ENCODE measurements around the gene ANKRD6. TPM values are rescaled to one million over a fixed set of nuclear protein-coding genes. Genes with fewer than 3 reads are reported as not detected.

The ANKRD6 gene
- polyA plus RNA-seq, 1 experiment = 1.1 TPM

DNA sequence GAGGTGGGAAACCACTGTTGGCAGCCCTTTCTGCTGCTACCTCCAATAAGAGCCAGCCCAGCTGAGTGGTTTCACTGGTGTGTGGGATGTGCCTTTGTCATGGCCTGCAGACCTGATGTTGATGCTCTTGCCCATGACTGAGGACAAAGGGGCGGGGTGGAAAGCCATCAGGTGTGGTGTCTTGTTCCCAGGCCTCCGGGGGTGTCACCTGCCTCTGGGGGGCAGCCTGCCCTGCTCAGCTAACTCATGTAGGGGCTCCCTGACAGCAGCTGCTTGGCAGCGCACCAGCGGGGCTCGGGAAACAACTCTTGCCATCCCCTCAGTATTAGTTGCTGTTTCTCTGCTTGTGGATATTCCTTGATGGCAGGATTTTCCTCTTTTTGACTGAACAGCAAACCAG is 114.3 kb downstream of the ANKRD6 start:
- H3K36me3 ChIP-seq (ENCODE audit: control insufficient read depth, insufficient read depth, low read length) = no peaks in the 10 kb centered on the region
- no peak overlapping the region for H3K4me3 ChIP-seq (ENCODE audit: low read depth, low read length)
- POLR2A ChIA-PET = no interaction called here
- DNase-seq (ENCODE audit: low read depth) = no peak
- no peak for TF ChIP-seq CTCF (IDR thresholded peaks at IDR 0.05; ENCODE audit: insufficient read depth, low read depth, low read length)
- H3K27me3 ChIP-seq (ENCODE audit: control insufficient read depth, insufficient read depth, low read length) = no peaks in the 10 kb centered on the region
- CTCF ChIA-PET = no interaction called here

DNA sequence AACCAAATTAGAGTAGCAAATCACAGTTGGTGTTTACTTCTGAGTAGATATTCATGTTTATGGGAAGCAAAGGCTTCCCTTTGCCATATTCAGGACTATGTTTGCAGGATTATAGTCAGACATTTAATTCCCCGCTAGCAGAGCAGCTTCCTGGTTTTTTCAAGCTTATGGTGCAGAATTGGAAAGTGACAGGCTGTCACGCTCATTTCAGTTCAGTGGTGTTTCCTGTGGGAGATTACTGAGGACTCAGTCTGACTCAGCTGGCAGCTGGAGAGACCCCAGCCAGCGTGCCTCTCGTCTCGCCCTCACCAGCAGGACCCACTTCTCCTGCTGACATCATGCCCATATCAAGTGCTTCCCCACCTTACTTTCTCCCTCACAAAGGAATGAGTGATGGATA is 120.5 kb downstream of the ANKRD6 start:
- no peak for DNase-seq (ENCODE audit: low read depth)
- H3K27me3 ChIP-seq (ENCODE audit: control insufficient read depth, insufficient read depth, low read length) = no peaks in the 10 kb centered on the region
- no peak for TF ChIP-seq CTCF (IDR thresholded peaks at IDR 0.05; ENCODE audit: insufficient read depth, low read depth, low read length)
- H3K4me3 ChIP-seq (ENCODE audit: low read depth, low read length) = no peak overlapping the region
- H3K36me3 ChIP-seq (ENCODE audit: control insufficient read depth, insufficient read depth, low read length) = no peaks in the 10 kb centered on the region
- CTCF ChIA-PET = no interaction called here
- POLR2A ChIA-PET = no interaction called here

GRCh38 chr6:89554106-89554505 is 121.2 kb downstream of the ANKRD6 start:
- POLR2A ChIA-PET = no interaction called here
- H3K36me3 ChIP-seq (ENCODE audit: control insufficient read depth, insufficient read depth, low read length) = no peaks in the 10 kb centered on the region
- CTCF ChIA-PET = no interaction called here
- no peaks in the 10 kb centered on the region for H3K27me3 ChIP-seq (ENCODE audit: control insufficient read depth, insufficient read depth, low read length)
- DNase-seq (ENCODE audit: low read depth) = no peak
- TF ChIP-seq CTCF (IDR thresholded peaks at IDR 0.05; ENCODE audit: insufficient read depth, low read depth, low read length) = no peak
- no peak overlapping the region for H3K4me3 ChIP-seq (ENCODE audit: low read depth, low read length)

- TF ChIP-seq CTCF (IDR thresholded peaks at IDR 0.05; ENCODE audit: insufficient read depth, low read depth, low read length) = no peak
- no peak for DNase-seq (ENCODE audit: low read depth)
- Histone ChIP-seq H3K36me3 (ENCODE audit: control insufficient read depth, insufficient read depth, low read length) (no peaks in the 10 kb centered on the region), H3K4me3 (ENCODE audit: low read depth, low read length) (no peak overlapping the region), H3K27me3 (ENCODE audit: control insufficient read depth, insufficient read depth, low read length) (no peaks in the 10 kb centered on the region)
- CTCF ChIA-PET = interaction anchor here (0.6 kb wide), 1 partner anchor 56 kb away, joined by 3 read pairs; no protein-coding TSS in a partner anchor
- POLR2A ChIA-PET = no interaction called here
These were observed 122.1 kb downstream of the ANKRD6 start for GRCh38 chr6:89555031-89555430.

GRCh38 chr6:89555806-89556205 is 122.9 kb downstream of the ANKRD6 start:
- no peak for DNase-seq (ENCODE audit: low read depth)
- no peaks in the 10 kb centered on the region for H3K36me3 ChIP-seq (ENCODE audit: control insufficient read depth, insufficient read depth, low read length)
- ChIA-PET CTCF (no interaction called here), POLR2A (no interaction called here)
- TF ChIP-seq CTCF (IDR thresholded peaks at IDR 0.05; ENCODE audit: insufficient read depth, low read depth, low read length) = no peak
- no peak overlapping the region for H3K4me3 ChIP-seq (ENCODE audit: low read depth, low read length)
- no peaks in the 10 kb centered on the region for H3K27me3 ChIP-seq (ENCODE audit: control insufficient read depth, insufficient read depth, low read length)

All from BJ (cell line).